Measurements from ENCODE around the gene FBLN5. TPM values are rescaled to one million over a fixed set of nuclear protein-coding genes. Genes with fewer than 3 reads are reported as not detected.

Gene FBLN5, protein sequence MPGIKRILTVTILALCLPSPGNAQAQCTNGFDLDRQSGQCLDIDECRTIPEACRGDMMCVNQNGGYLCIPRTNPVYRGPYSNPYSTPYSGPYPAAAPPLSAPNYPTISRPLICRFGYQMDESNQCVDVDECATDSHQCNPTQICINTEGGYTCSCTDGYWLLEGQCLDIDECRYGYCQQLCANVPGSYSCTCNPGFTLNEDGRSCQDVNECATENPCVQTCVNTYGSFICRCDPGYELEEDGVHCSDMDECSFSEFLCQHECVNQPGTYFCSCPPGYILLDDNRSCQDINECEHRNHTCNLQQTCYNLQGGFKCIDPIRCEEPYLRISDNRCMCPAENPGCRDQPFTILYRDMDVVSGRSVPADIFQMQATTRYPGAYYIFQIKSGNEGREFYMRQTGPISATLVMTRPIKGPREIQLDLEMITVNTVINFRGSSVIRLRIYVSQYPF
- 27.6 and 44.9 TPM in 2 replicates for total RNA-seq
- 33.1 and 35.7 TPM in 2 replicates for polyA plus RNA-seq
- 29.9 and 30.3 TPM in 2 replicates for polyA plus RNA-seq (2011; cell fraction: cytosol; rRNA removed)
- 18.9 and 20.4 TPM in 2 replicates for polyA plus RNA-seq (2011; cell fraction: nucleus; rRNA removed)
- polyA plus RNA-seq (2012), result 13.2 and 50.7 TPM in 2 replicates
- polyA minus RNA-seq, result 35.1 and 65.1 TPM in 2 replicates
- 3.6 TPM for polyA minus RNA-seq (2011; cell fraction: cytosol; rRNA and poly(A)+ RNA removed)
- 10.9 and 11.2 TPM in 2 replicates for polyA minus RNA-seq (2011; cell fraction: nucleus; rRNA and poly(A)+ RNA removed)
- Bru-seq, nascent RNA, result percentile 42 among the genes with signal in this experiment
- percentile 56 among the genes with signal in this experiment for BruChase-seq, experiment 1, labeled RNA remaining after a 6-hour chase
- BruChase-seq, experiment 2, labeled RNA remaining after a 2-hour chase, result percentile 49 among the genes with signal in this experiment
- long read RNA-seq, transcript FBLN5-202 (11 exons, 2,123 nt), result major isoform, 76 of 97 reads
- long read RNA-seq, partial matches to known transcripts, result 10 of 97 reads
- long read RNA-seq, other reads (novel, unspliced or antisense), result 10 of 97 reads

DNA sequence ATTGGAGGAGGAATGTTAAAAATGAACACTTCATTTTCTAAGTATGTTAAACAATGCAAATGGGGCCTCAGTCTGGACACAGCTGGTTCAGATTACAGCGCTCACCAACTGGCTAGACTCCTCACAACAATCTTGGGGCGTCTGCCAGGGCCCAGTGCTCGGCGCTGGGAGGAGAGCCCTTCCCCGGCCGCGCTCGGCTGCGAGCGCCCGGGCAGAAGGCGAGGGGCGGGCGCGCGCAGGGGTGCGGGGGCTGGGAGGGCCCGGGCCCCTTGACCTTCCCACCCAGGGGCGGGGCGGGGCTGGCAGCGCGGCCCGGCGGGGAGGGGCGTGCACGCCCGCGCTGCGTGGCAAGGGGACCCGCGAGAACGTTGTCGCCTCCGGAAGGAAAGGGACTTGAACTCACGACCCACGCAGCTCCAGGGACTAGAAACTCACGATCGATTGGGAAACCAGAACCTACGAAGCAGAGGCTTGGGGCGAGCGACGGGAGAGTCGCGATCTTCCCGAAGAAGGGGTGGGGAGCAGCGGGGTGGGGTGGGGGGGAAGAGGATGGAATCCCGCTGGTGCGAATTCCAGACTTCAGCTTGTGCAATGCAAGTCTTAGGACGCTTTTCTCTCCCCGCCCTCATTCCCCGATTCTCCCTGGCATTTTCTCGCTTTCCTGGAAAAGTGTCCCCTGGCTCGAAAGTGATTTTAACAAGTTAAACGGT is at the start of gene FBLN5:
Gene FBLN5, minus strand, starts transcription at position 220 of the 710 bp plus-strand sequence. CDS start 465 bp downstream, outside the sequence.
- FAIRE-seq, result peak; percentile 50
- Histone ChIP-seq H3K9me1 (replicated peaks; ENCODE audit: control insufficient read depth, extremely low read depth, insufficient read depth, low read length) (no peaks in the 10 kb centered on the region), H3K36me3 (ENCODE audit: control insufficient read depth in 2 of 2, extremely low read depth in 1 of 2, insufficient read depth in 2 of 2, low read length in 2 of 2) (no peaks in the 10 kb centered on the region), H3K79me2 (ENCODE audit: control insufficient read depth, insufficient read depth, low read length) (no peaks in the 10 kb centered on the region), H3K4me1 (ENCODE audit: control insufficient read depth, extremely low read depth, insufficient read depth, low read length) (peaks cover 4% of the 10 kb centered on the region), H2AFZ (ENCODE audit: low read depth, low read length) (peak within 1 kb of the TSS; percentile 68), H3K27me3 (ENCODE audit: control insufficient read depth in 2 of 2, insufficient read depth in 2 of 2, low read length in 2 of 2) (peaks cover 0 to 17% of the 10 kb centered on the region in 2 experiments), H4K20me1 (replicated peaks; ENCODE audit: control insufficient read depth, extremely low read depth, insufficient read depth, low read length) (no peaks in the 10 kb centered on the region), H3K9me3 (replicated peaks; ENCODE audit: control insufficient read depth, insufficient read depth, low read length) (no peaks in the 10 kb centered on the region), H3K27ac (ENCODE audit: insufficient read depth, low read depth, low read length) (no peak within 1 kb of the TSS), H3K9ac (replicated peaks; ENCODE audit: extremely low read depth, insufficient read depth, low read length) (peak within 1 kb of the TSS; percentile 0), H3K4me3 (replicated peaks in 1 of 3; ENCODE audit: insufficient read depth in 1 of 3, low read depth in 1 of 3, low read length in 3 of 3) (peak within 1 kb of the TSS; percentile 2 to 55 (median 48)), H3K4me2 (ENCODE audit: insufficient read depth, low read length) (peak within 1 kb of the TSS; percentile 78)
- dilution Hi-C loops (cut with MboI; ENCODE audit: extremely low pct_ligation_motif_present, low sequenced_read_pairs), result no loop called here
- no peak for TF ChIP-seq FOS (IDR thresholded peaks at IDR 0.05; ENCODE audit: borderline replicate concordance, insufficient read depth, low read length)
- TF ChIP-seq EZH2 (IDR thresholded peaks at IDR 0.05; ENCODE audit: borderline replicate concordance, low read depth, low read length, severe bottlenecking), result peak; percentile 17
- peak; percentile 18 for TF ChIP-seq POLR2A (IDR thresholded peaks at IDR 0.05; ENCODE audit: low read depth, low read length)
- BruUV-seq (replicated peaks), result no TSS peak
- intact Hi-C loops (cut with micrococcal nuclease), result loop anchor here (1.0 to 5.0 kb wide), 6 partner anchors 33 to 438 kb away; partner anchors contain the start of genes ATXN3, CPSF2, NDUFB1 and TRIP11
- CTCF ChIA-PET, result interaction anchor here (1.2 to 4.6 kb wide), 3 partner anchors 23 to 53 kb away, joined by 3 to 51 read pairs (median 4); no protein-coding TSS in a partner anchor
- POLR2A ChIA-PET, result no interaction called here
- peak; percentile 24 for DNase-seq (ENCODE audit: low read depth, low spot score)

Measured in endothelial cell of umbilical vein (primary cell).